IMR-90 (cell line): ENCODE measurements around the gene RAPGEF1. TPM values are rescaled to one million over a fixed set of nuclear protein-coding genes. Genes with fewer than 3 reads are reported as not detected.

Experiments
- ATAC-seq: fragments of 200-7000 bp; cut with Tn5 transposase; 2 replicates; pipeline ENCODE4 v1.9.1; 2020; ENCODE audit warnings: low read depth, mild to moderate bottlenecking, moderate library complexity
- BruUV-seq: library from RNA; stranded (reverse); fragments of 400-500 nt; replicated peaks from 2 replicates; lab custom pipeline; 2021; lab: Mats Ljungman, UMichigan
- CTCF ChIA-PET: fragments of 300-600 bp; formaldehyde crosslinking; extraction: SDS; loops from one replicate; lab custom pipeline; 2021; ENCODE audit warnings: antibody characterized with exemption; lab: Yijun Ruan, JAX
- POLR2A ChIA-PET: fragments of 300-600 bp; sonication (Branson Sonifier 250); formaldehyde crosslinking; loops from one replicate; lab custom pipeline; 2022; ENCODE audit warnings: antibody characterized with exemption; ENCODE audit not compliant: unreplicated experiment; lab: Charles Lee
- DNase-seq: peaks from one replicate; pipeline ENCODE4 v3.0.0; 2013
- H2AFZ ChIP-seq: replicated peaks from 2 replicates; pipeline ENCODE3; 2013; ENCODE audit warnings: low read length, mild to moderate bottlenecking; ENCODE audit not compliant: poor library complexity
- H2AK5ac ChIP-seq: 2 replicates; pipeline ENCODE4 v1.6.1; 2013; ENCODE audit warnings: low read depth, low read length, inconsistent platforms
- H2AK9ac ChIP-seq: replicated peaks from 2 replicates; pipeline ENCODE3; 2013; ENCODE audit warnings: mild to moderate bottlenecking, low read depth, low read length, moderate library complexity; ENCODE audit not compliant: poor library complexity
- H2BK120ac ChIP-seq: 2 replicates; pipeline ENCODE4 v1.6.1; 2013; ENCODE audit warnings: low read depth, low read length, inconsistent platforms
- H2BK15ac ChIP-seq: 3 replicates; pipeline ENCODE4 v1.6.1; 2013; ENCODE audit warnings: low read depth, low read length, inconsistent platforms
- H2BK20ac ChIP-seq: 2 replicates; pipeline ENCODE4 v1.6.1; 2013; ENCODE audit warnings: low read depth, mild to moderate bottlenecking, inconsistent platforms, low read length, moderate library complexity
- H2BK5ac ChIP-seq: 2 replicates; pipeline ENCODE4 v1.6.1; 2013; ENCODE audit warnings: mild to moderate bottlenecking, low read depth, low read length, inconsistent platforms; ENCODE audit not compliant: poor library complexity, severe bottlenecking
- H3K14ac ChIP-seq: replicated peaks from 2 replicates; pipeline ENCODE4 v1.6.1; 2013; ENCODE audit warnings: low read depth, low read length, inconsistent platforms
- H3K18ac ChIP-seq: 2 replicates; pipeline ENCODE4 v1.6.1; 2013; ENCODE audit warnings: low read depth, low read length, control low read depth
- H3K23ac ChIP-seq: 2 replicates; pipeline ENCODE4 v1.6.1; 2013; ENCODE audit warnings: low read depth, low read length, inconsistent platforms
- H3K27ac ChIP-seq: 2 replicates; pipeline ENCODE4 v1.5.1; 2013; ENCODE audit warnings: mild to moderate bottlenecking, control low read depth, low read length; ENCODE audit not compliant: insufficient read depth
- H3K27me3 ChIP-seq: 2 replicates; pipeline ENCODE4 v1.6.1; 2013; ENCODE audit warnings: low read length; ENCODE audit not compliant: control insufficient read depth, insufficient read depth
- H3K36me3 ChIP-seq: 2 replicates; pipeline ENCODE4 v1.6.1; 2013; ENCODE audit warnings: low read length, mixed read lengths; ENCODE audit not compliant: control insufficient read depth, insufficient read depth
- H3K4ac ChIP-seq: 2 replicates; pipeline ENCODE4 v1.6.1; 2013; ENCODE audit warnings: low read depth, low read length, inconsistent platforms
- H3K4me1 ChIP-seq: 2 replicates; pipeline ENCODE4 v1.6.1; 2013; ENCODE audit warnings: low read length, mixed read lengths; ENCODE audit not compliant: control insufficient read depth, insufficient read depth
- H3K4me2 ChIP-seq: 2 replicates; pipeline ENCODE4 v1.6.1; 2013; ENCODE audit warnings: low read depth, mild to moderate bottlenecking, control low read depth, low read length, moderate library complexity
- H3K4me3 ChIP-seq: 2 replicates; pipeline ENCODE4 v1.5.1; 2013; ENCODE audit warnings: low read depth, mild to moderate bottlenecking, control low read depth, low read length, moderate library complexity; ENCODE audit not compliant: insufficient read depth
- H3K56ac ChIP-seq: 2 replicates; pipeline ENCODE4 v1.6.1; 2013; ENCODE audit warnings: low read length, inconsistent platforms; ENCODE audit not compliant: insufficient read depth; ENCODE audit errors: extremely low read depth
- H3K79me1 ChIP-seq, 2 experiments: 2 replicates each; pipeline ENCODE4 v1.6.1; 2013; ENCODE audit warnings: low read length in 2 of 2, inconsistent platforms in 1 of 2, low read depth in 1 of 2
- H3K9ac ChIP-seq: 2 replicates; pipeline ENCODE4 v1.6.1; 2013; ENCODE audit warnings: low read depth, low read length, control low read depth
- H3K9me1 ChIP-seq: 2 replicates; pipeline ENCODE4 v1.6.1; 2013; ENCODE audit warnings: low read length, inconsistent platforms; ENCODE audit not compliant: insufficient read depth
- H3K9me3 ChIP-seq: 2 replicates; pipeline ENCODE4 v1.6.1; 2013; ENCODE audit warnings: low read length; ENCODE audit not compliant: control insufficient read depth, insufficient read depth
- H4K20me1 ChIP-seq: 2 replicates; pipeline ENCODE4 v1.6.1; 2013; ENCODE audit warnings: low read length, inconsistent platforms; ENCODE audit not compliant: insufficient read depth
- H4K5ac ChIP-seq: 2 replicates; pipeline ENCODE4 v1.6.1; 2013; ENCODE audit warnings: mild to moderate bottlenecking, low read depth, low read length, control low read depth
- H4K8ac ChIP-seq, 2 experiments: 2 replicates each; pipeline ENCODE4 v1.6.1; 2013; ENCODE audit warnings: low read depth in 2 of 2, low read length in 2 of 2, control low read depth in 1 of 2, inconsistent platforms in 1 of 2
- H4K91ac ChIP-seq: 2 replicates; pipeline ENCODE4 v1.6.1; 2013; ENCODE audit warnings: low read depth, low read length, inconsistent platforms; ENCODE audit not compliant: insufficient read depth
- CEBPB ChIP-seq: IDR thresholded peaks from 2 replicates; pipeline ENCODE4 v1.6.1; 2012; ENCODE audit warnings: low read depth, low read length, improper control_type of control experiment
- CHD1 ChIP-seq: IDR thresholded peaks from 2 replicates; pipeline ENCODE4 v1.6.1; 2012; ENCODE audit warnings: low read depth, low read length, improper control_type of control experiment
- ELK1 ChIP-seq: fragments of 150-350 bp; IDR thresholded peaks from 2 replicates; pipeline ENCODE4 v1.6.1; 2016; ENCODE audit warnings: low read depth, mild to moderate bottlenecking, low read length, moderate library complexity, borderline replicate concordance
- FOS ChIP-seq: fragments of 150-350 bp; IDR thresholded peaks from 2 replicates; pipeline ENCODE4 v1.6.1; 2016; ENCODE audit warnings: low read depth, low read length
- MAZ ChIP-seq: IDR thresholded peaks from 2 replicates; pipeline ENCODE4 v1.6.1; 2012; ENCODE audit warnings: low read depth, mild to moderate bottlenecking, low read length, improper control_type of control experiment, moderate library complexity, borderline replicate concordance
- MXI1 ChIP-seq: IDR thresholded peaks from 2 replicates; pipeline ENCODE4 v1.6.1; 2012; ENCODE audit warnings: low read depth, mild to moderate bottlenecking, low read length, moderate library complexity, borderline replicate concordance
- POLR2A ChIP-seq: IDR thresholded peaks from 2 replicates; pipeline ENCODE4 v1.6.1; 2012; ENCODE audit warnings: mild to moderate bottlenecking, low read depth, low read length
- RCOR1 ChIP-seq: IDR thresholded peaks from 2 replicates; pipeline ENCODE4 v1.6.1; 2012; ENCODE audit warnings: mild to moderate bottlenecking, low read length, improper control_type of control experiment; ENCODE audit not compliant: insufficient replicate concordance
- RFX5 ChIP-seq: IDR thresholded peaks from 2 replicates; pipeline ENCODE4 v1.8.0; 2012; ENCODE audit warnings: low read depth, mild to moderate bottlenecking, low read length, moderate library complexity
- SMC3 ChIP-seq: fragments of 150-350 bp; IDR thresholded peaks from 2 replicates; pipeline ENCODE4 v1.6.1; 2016; ENCODE audit warnings: low read depth, mild to moderate bottlenecking, antibody characterized with exemption, low read length, moderate library complexity
- WGBS, 2 experiments: methylation state at CpG; one replicate each; pipeline versions ENCODE4 v1.1.5 to v1.1.7; 2013; ENCODE audit warnings: missing lambda C conversion rate in 2 of 2; ENCODE audit not compliant: insufficient read length in 1 of 2; ENCODE audit errors: extremely low coverage in 2 of 2; 5-methylcytosine and 5-hydroxymethylcytosine counted together
- dilution Hi-C: fragments of 300-500 bp; cut with HindIII; formaldehyde crosslinking; loops from one replicate; pipeline ENCODE4 v1.14.3; 2018; ENCODE audit warnings: low sequenced_read_pairs; ENCODE audit not compliant: unreplicated experiment
- in situ Hi-C: fragments of 300-500 bp; cut with MboI; formaldehyde crosslinking; loops from 3 replicates; pipeline ENCODE4 v1.14.3; 2019; ENCODE audit warnings: low sequenced_read_pairs, inconsistent platforms, mixed read lengths
- intact Hi-C: fragments of 100-400 bp; cut with micrococcal nuclease; formaldehyde crosslinking; loops from 2 replicates; pipeline ENCODE4 v1.10.0; 2022
- polyA plus RNA-seq, 3 experiments: library from polyadenylated mRNA; depleted of rRNA; stranded (reverse); fragments of >200 nt; gene quantifications; 2 replicates each; pipeline ENCODE4 v1.2.3, GENCODE V29; 2012; ENCODE audit warnings: low replicate concordance in 1 of 3
- total RNA-seq: library from RNA; depleted of rRNA; stranded (reverse); fragments of >200 nt; gene quantifications from 2 replicates; pipeline ENCODE4 v1.2.3, GENCODE V29; 2012
- TF ChIP-seq, protein P1 (sequence below): fragments of 150-350 bp; IDR thresholded peaks from 2 replicates; pipeline ENCODE4 v1.6.1; 2017; ENCODE audit warnings: mild to moderate bottlenecking, antibody characterized with exemption, low read length, low read depth
- TF ChIP-seq, protein P2 (sequence below): conservative IDR thresholded peaks from 2 replicates; pipeline ENCODE4 v1.5.1; 2012; ENCODE audit warnings: mild to moderate bottlenecking, low read depth, low read length, improper control_type of control experiment

The RAPGEF1 gene
- total and polyA plus RNA-seq, 2 of the 4 experiments (the other 2 are of a cell fraction), result 13.1 to 22.3 TPM

DNA sequence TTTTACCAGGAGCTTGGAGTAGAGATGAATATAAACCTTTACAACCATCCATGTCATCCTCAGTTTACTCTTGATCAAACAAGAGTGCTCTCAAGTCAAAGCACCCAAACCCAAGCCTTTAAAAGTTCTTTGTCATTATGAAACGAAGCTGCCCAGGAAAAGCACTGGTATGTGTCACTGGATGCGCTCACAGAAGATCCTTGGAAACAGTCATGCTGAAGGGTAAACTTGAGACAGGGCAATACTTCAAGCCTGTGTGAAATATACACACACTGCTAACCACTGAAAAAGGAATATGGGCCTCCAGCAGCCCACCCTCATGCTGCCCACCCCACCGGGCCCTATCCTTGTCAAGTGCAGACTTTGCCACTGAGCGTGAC, 110.1 kb downstream of the RAPGEF1 start:
- Histone ChIP-seq H2AFZ (no peak overlapping the region), H3K27ac (no peak overlapping the region), H3K9me3 (no peaks in the 10 kb centered on the region), H3K27me3 (no peaks in the 10 kb centered on the region), H4K8ac (no peak overlapping the region), H4K91ac (no peak overlapping the region), H3K79me1 (peaks cover 5 to 27% of the 10 kb centered on the region in 2 experiments; a peak in 3 of 4 replicates), H3K4me2 (no peak overlapping the region), H2AK5ac (no peak overlapping the region), H3K56ac (no peak overlapping the region), H2BK15ac (no peak overlapping the region), H3K18ac (no peak overlapping the region), H3K14ac (no peak overlapping the region), H3K9me1 (peaks cover 23% of the 10 kb centered on the region), H3K4ac (no peak overlapping the region), H3K4me3 (no peak overlapping the region), H4K5ac (no peak overlapping the region), H4K20me1 (no peaks in the 10 kb centered on the region), H3K4me1 (peaks cover 16% of the 10 kb centered on the region), H2BK20ac (no peak overlapping the region), H3K23ac (no peak overlapping the region), H3K36me3 (peaks cover 12% of the 10 kb centered on the region; the same call in 1 of the 2 replicates), H2BK120ac (no peak overlapping the region), H3K9ac (no peak overlapping the region), H2AK9ac (no peak overlapping the region), H2BK5ac (no peak overlapping the region)
- ATAC-seq, result no peak
- BruUV-seq, result no TSS peak
- in situ Hi-C loops, result no loop called here
- POLR2A ChIA-PET, result no interaction called here
- dilution Hi-C loops, result no loop called here
- intact Hi-C loops, result loop anchor here (2.0 kb wide), 1 partner anchor 21 kb away; no protein-coding TSS in a partner anchor
- no peak for DNase-seq
- CTCF ChIA-PET, result no interaction called here
- WGBS, 2 experiments, result 90% methylated on average over 4 of the region's 4 CpGs; no CpG with 5 or more reads in 1 of the 2 experiments
- TF ChIP-seq CHD1, result no peak
- TF ChIP-seq RCOR1, result no peak
- TF ChIP-seq MAZ, result no peak
- no peak for TF ChIP-seq ELK1
- TF ChIP-seq, protein P1, sequence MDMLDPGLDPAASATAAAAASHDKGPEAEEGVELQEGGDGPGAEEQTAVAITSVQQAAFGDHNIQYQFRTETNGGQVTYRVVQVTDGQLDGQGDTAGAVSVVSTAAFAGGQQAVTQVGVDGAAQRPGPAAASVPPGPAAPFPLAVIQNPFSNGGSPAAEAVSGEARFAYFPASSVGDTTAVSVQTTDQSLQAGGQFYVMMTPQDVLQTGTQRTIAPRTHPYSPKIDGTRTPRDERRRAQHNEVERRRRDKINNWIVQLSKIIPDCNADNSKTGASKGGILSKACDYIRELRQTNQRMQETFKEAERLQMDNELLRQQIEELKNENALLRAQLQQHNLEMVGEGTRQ, result no peak
- TF ChIP-seq RFX5, result no peak
- TF ChIP-seq POLR2A, result no peak
- no peak for TF ChIP-seq SMC3
- TF ChIP-seq, protein P2, sequence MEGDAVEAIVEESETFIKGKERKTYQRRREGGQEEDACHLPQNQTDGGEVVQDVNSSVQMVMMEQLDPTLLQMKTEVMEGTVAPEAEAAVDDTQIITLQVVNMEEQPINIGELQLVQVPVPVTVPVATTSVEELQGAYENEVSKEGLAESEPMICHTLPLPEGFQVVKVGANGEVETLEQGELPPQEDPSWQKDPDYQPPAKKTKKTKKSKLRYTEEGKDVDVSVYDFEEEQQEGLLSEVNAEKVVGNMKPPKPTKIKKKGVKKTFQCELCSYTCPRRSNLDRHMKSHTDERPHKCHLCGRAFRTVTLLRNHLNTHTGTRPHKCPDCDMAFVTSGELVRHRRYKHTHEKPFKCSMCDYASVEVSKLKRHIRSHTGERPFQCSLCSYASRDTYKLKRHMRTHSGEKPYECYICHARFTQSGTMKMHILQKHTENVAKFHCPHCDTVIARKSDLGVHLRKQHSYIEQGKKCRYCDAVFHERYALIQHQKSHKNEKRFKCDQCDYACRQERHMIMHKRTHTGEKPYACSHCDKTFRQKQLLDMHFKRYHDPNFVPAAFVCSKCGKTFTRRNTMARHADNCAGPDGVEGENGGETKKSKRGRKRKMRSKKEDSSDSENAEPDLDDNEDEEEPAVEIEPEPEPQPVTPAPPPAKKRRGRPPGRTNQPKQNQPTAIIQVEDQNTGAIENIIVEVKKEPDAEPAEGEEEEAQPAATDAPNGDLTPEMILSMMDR, result no peak
- no peak for TF ChIP-seq CEBPB
- TF ChIP-seq FOS, result no peak
- no peak for TF ChIP-seq MXI1
